Activated CD8-positive, alpha-beta T cell treated with anti-CD3 and anti-CD28 coated beads for 36 hours (primary cell): ENCODE measurements around the gene TRUB2. TPM values are rescaled to one million over a fixed set of nuclear protein-coding genes. Genes with fewer than 3 reads are reported as not detected.

Source experiments
- ATAC-seq: fragments of 200-7000 bp; cut with Tn5 transposase; one replicate; pipeline ENCODE4 v1.10.0; 2021; ENCODE audit warnings: mild to moderate bottlenecking, moderate library complexity
- CTCF ChIA-PET: fragments of 350-600 bp; sonication (Branson Sonifier 250); formaldehyde crosslinking; loops from one replicate; lab custom pipeline; 2021; ENCODE audit warnings: antibody characterized with exemption; lab: Charles Lee
- POLR2A ChIA-PET: fragments of 350-600 bp; sonication (Branson Sonifier 250); formaldehyde crosslinking; loops from one replicate; lab custom pipeline; 2021; ENCODE audit warnings: antibody characterized with exemption; lab: Charles Lee
- DNase-seq: peaks from one replicate; pipeline ENCODE4 v3.0.0-alpha.2; 2020
- H3K27ac Mint-ChIP-seq: one replicate; pipeline ENCODE4 v1.8.0; 2021; ENCODE audit warnings: mild to moderate bottlenecking, mixed read lengths
- H3K27me3 Mint-ChIP-seq: one replicate; pipeline ENCODE4 v1.8.0; 2021; ENCODE audit warnings: mixed read lengths
- H3K36me3 Mint-ChIP-seq: one replicate; pipeline ENCODE4 v1.8.0; 2021; ENCODE audit warnings: low read depth, mixed read lengths
- H3K4me1 Mint-ChIP-seq: one replicate; pipeline ENCODE4 v1.8.0; 2021; ENCODE audit warnings: low read depth, mixed read lengths
- H3K4me3 Mint-ChIP-seq: one replicate; pipeline ENCODE4 v1.8.0; 2021; ENCODE audit warnings: mild to moderate bottlenecking, moderate library complexity, mixed read lengths
- H3K9me3 Mint-ChIP-seq: one replicate; pipeline ENCODE4 v1.8.0; 2021; ENCODE audit warnings: mixed read lengths
- intact Hi-C: fragments of 100-400 bp; cut with micrococcal nuclease; formaldehyde crosslinking; loops from one replicate; pipeline ENCODE4 v1.10.0; 2022
- total RNA-seq, 2 experiments: library from RNA; stranded (reverse); gene quantifications; one replicate each; pipeline ENCODE4 v1.2.3, GENCODE V29; 2021
- TF ChIP-seq, protein P1 (sequence below): fragments of 200-600 bp; IDR thresholded peaks from one replicate; pipeline ENCODE4 v1.8.0; 2022; ENCODE audit warnings: antibody characterized with exemption, mild to moderate bottlenecking

Gene TRUB2
- total RNA-seq, 2 experiments from 2014 or later, result 29.7 to 30.1 TPM

GRCh38 chr9:128296340-128297220 lies 25.7 kb downstream of the TRUB2 start:
- H3K4me1 Mint-ChIP-seq, result peaks cover 4% of the 10 kb centered on the region
- ChIA-PET POLR2A (no interaction called here), CTCF (interaction anchor here (0.9 to 3.5 kb wide), 16 partner anchors 9 to 142 kb away, joined by 3 to 21 read pairs (median 5); partner anchors contain the start of genes GOLGA2, SLC27A4, SWI5 and TRUB2)
- H3K27ac Mint-ChIP-seq, result no peak overlapping the region
- H3K36me3 Mint-ChIP-seq, result no peaks in the 10 kb centered on the region
- H3K27me3 Mint-ChIP-seq, result no peaks in the 10 kb centered on the region
- H3K4me3 Mint-ChIP-seq, result no peak overlapping the region
- intact Hi-C loops, result no loop called here
- ATAC-seq (no peak), DNase-seq (no peak)
- H3K9me3 Mint-ChIP-seq, result no peaks in the 10 kb centered on the region
- TF ChIP-seq, protein P1, sequence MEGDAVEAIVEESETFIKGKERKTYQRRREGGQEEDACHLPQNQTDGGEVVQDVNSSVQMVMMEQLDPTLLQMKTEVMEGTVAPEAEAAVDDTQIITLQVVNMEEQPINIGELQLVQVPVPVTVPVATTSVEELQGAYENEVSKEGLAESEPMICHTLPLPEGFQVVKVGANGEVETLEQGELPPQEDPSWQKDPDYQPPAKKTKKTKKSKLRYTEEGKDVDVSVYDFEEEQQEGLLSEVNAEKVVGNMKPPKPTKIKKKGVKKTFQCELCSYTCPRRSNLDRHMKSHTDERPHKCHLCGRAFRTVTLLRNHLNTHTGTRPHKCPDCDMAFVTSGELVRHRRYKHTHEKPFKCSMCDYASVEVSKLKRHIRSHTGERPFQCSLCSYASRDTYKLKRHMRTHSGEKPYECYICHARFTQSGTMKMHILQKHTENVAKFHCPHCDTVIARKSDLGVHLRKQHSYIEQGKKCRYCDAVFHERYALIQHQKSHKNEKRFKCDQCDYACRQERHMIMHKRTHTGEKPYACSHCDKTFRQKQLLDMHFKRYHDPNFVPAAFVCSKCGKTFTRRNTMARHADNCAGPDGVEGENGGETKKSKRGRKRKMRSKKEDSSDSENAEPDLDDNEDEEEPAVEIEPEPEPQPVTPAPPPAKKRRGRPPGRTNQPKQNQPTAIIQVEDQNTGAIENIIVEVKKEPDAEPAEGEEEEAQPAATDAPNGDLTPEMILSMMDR, result no peak

- POLR2A ChIA-PET, result no interaction called here
- Mint-ChIP-seq H3K27ac (no peak overlapping the region), H3K4me1 (peaks cover 4% of the 10 kb centered on the region), H3K4me3 (no peak overlapping the region), H3K27me3 (no peaks in the 10 kb centered on the region), H3K9me3 (no peaks in the 10 kb centered on the region), H3K36me3 (no peaks in the 10 kb centered on the region)
- CTCF ChIA-PET, result no interaction called here
- ATAC-seq (no peak), DNase-seq (no peak)
- TF ChIP-seq, protein P1, result no peak
- intact Hi-C loops, result loop anchor here (2.0 kb wide), 1 partner anchor 47 kb away; the partner anchor contains the start of gene SLC27A4
These were observed 28.1 kb downstream of the TRUB2 start for GRCh38 chr9:128294142-128294541.

DNA sequence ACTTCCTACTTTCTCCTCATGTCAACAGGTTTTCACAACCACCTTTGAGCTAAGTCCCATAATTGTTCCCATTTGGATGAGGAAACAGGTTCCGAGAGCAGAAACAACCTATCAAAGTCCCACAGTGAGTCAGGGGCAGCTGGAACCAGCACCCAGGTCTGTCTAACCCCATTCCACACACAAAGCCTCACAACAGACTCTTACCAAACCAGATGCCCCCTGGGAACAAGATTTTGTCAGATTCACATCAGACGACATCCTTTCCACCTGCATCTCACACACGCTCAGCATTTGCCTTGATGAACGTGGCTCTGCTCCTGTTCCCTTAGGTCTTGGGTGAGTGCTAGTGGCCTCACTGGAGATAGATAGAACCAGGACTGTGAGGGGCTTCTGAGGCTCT lies 29.2 kb downstream of the TRUB2 start:
- DNase-seq, result no peak
- ChIA-PET CTCF (interaction anchor here (0.9 to 2.7 kb wide), 2 partner anchors 48 to 175 kb away, joined by 4 to 11 read pairs; no protein-coding TSS in a partner anchor), POLR2A (interaction anchor here (1.2 kb wide), 1 partner anchor 29 kb away, joined by 4 read pairs; the partner anchor contains the start of gene TRUB2)
- Mint-ChIP-seq H3K36me3 (no peaks in the 10 kb centered on the region), H3K27ac (no peak overlapping the region), H3K4me1 (peaks cover 4% of the 10 kb centered on the region), H3K4me3 (no peak overlapping the region), H3K27me3 (no peaks in the 10 kb centered on the region), H3K9me3 (no peaks in the 10 kb centered on the region)
- TF ChIP-seq, protein P1, result no peak
- ATAC-seq, result no peak
- intact Hi-C loops, result no loop called here

GRCh38 chr9:128292009-128292408 lies 30.2 kb downstream of the TRUB2 start:
- CTCF ChIA-PET, result interaction anchor here (0.9 to 2.7 kb wide), 3 partner anchors 49 to 130 kb away, joined by 3 to 11 read pairs (median 3); no protein-coding TSS in a partner anchor
- intact Hi-C loops, result no loop called here
- Mint-ChIP-seq H3K9me3 (no peaks in the 10 kb centered on the region), H3K4me3 (no peak overlapping the region), H3K27ac (no peak overlapping the region), H3K4me1 (peaks cover 4% of the 10 kb centered on the region), H3K27me3 (no peaks in the 10 kb centered on the region), H3K36me3 (no peaks in the 10 kb centered on the region)
- ATAC-seq, result no peak
- no peak for DNase-seq
- TF ChIP-seq, protein P1, result no peak
- POLR2A ChIA-PET, result interaction anchor here (0.6 to 1.2 kb wide), 2 partner anchors 30 to 240 kb away, joined by 3 to 4 read pairs; partner anchors contain the start of gene TRUB2
